Neural cell (in vitro differentiated cells): ENCODE measurements around the gene APIP.

ENCODE experiments used
- EZH2 ChIP-seq: fragments of 200-600, 300-800 bp; shearing (Covaris generic), sonication (generic); IDR thresholded peaks from 2 replicates; pipeline ENCODE4 v1.6.1; 2014; ENCODE audit warnings: antibody characterized with exemption, low read length, borderline replicate concordance, mild to moderate bottlenecking; ENCODE audit not compliant: insufficient read depth, poor library complexity, severe bottlenecking
- MXI1 ChIP-seq: fragments of 450-650 bp; conservative IDR thresholded peaks from 2 replicates; pipeline ENCODE4 v1.6.1; 2014; ENCODE audit warnings: antibody characterized with exemption, mild to moderate bottlenecking; ENCODE audit not compliant: poor library complexity, severe bottlenecking

DNA sequence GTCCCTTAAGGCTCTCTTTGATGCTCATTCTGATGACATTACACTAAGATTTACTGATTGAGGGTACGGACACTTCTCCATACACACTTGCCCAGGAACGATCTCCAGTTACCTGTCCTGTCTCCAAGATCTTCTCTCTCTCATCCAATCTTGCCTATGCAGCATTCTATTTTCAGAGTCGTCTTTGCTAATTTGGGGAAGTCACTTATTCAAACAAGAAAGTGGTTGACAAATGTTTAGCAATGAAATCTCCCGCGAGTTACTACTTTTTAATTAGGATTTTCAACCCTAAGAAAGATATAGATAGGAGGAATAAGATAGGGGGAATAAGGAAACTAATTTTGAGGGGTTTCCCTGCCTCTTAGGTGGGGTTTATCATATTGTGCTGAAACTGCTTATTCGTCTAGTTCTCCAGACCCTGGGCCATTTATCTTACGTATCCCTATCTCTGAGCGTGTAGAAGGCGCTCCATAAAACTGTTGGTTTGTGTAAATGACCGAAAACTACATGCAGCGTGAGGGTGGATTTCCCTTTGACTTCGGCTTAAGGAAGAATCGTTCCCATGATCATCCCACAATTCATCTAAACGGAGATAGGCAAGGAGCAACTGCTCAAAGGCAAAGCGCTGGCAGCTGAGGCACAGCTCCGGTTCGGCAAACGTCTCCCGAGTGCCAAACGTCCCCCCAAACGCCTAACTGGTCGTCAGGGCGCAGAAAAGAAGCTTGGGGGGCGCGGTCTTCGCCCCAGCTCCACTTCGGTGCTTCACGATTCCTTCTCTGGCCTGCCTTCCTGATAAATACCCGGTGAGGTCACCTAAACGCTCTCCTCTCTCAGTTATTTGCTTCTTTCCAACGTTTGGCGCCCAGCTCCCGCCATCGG lies 804 bp downstream of the APIP start:
- no peak for TF ChIP-seq MXI1
- TF ChIP-seq EZH2, result no peak
